Adrenal gland (tissue), 12 donors: Measurements from ENCODE around the gene TCF7L1. TPM values are rescaled to one million over a fixed set of nuclear protein-coding genes. Genes with fewer than 3 reads are reported as not detected.
A peak's percentile ranks its signal among the peaks of the same experiment; 100 is the strongest.

Source experiments
- DNase-seq, 7 donors: peaks; one replicate each; pipeline ENCODE4 v3.0.0-alpha.2; 2019 to 2020
- H3K27ac ChIP-seq, 5 donors: fragments of 200-600 bp; sonication (generic) in 4 of 5; 1 replicate in 3 of 5; 2 replicates in 2 of 5; pipeline versions ENCODE4 v1.5.1 to v1.8.0; 2016 to 2020; ENCODE audit warnings: mild to moderate bottlenecking in 1 of 5
- H3K27me3 ChIP-seq: fragments of 200-600 bp; 2 replicates; pipeline ENCODE4 v1.8.0; 2021
- H3K36me3 ChIP-seq, 2 donors: fragments of 200-600 bp; replicated peaks in 1 of 2; 1 replicate in 1 of 2; 2 replicates in 1 of 2; pipeline versions ENCODE4 v1.5.1 to v1.8.0; 2018 to 2022
- H3K4me1 ChIP-seq, 2 donors: fragments of 200-600 bp; replicated peaks in 1 of 2; 1 replicate in 1 of 2; 2 replicates in 1 of 2; pipeline versions ENCODE4 v1.5.1 to v1.8.0; 2018 to 2021
- H3K4me3 ChIP-seq, 4 donors: fragments of 200-600 bp; sonication (generic) in 3 of 4; one replicate each; pipeline ENCODE4 v1.5.1; 2016 to 2018
- H3K9me3 ChIP-seq, 3 donors: fragments of 200-600 bp; sonication (generic) in 1 of 3; replicated peaks in 1 of 3; 1 replicate in 2 of 3; 2 replicates in 1 of 3; pipeline versions ENCODE4 v1.5.1 to v1.8.0; 2016 to 2021
- POLR2A ChIP-seq, 2 donors: fragments of 450-650 bp; IDR thresholded peaks; one replicate each; pipeline ENCODE4 v1.6.1; 2017; ENCODE audit warnings: antibody characterized with exemption in 2 of 2, mild to moderate bottlenecking in 2 of 2, moderate library complexity in 1 of 2
- WGBS, 4 donors: extraction: QIAGEN DNeasy Blood & Tissue Kit in 2 of 4; methylation state at CpG; one replicate each; pipeline versions ENCODE4 v1.1.5 to v1.1.7; 2013 to 2017; 5-methylcytosine and 5-hydroxymethylcytosine counted together
- intact Hi-C, 2 donors: fragments of 100-400 bp; cut with DNase I; formaldehyde crosslinking; loops; one replicate each; pipeline versions ENCODE4 v1.14.1 to v1.15.0; 2022 to 2023
- polyA plus RNA-seq, 3 donors: library from polyadenylated mRNA; stranded (reverse); fragments of 200-250 nt in 2 of 3; fragments of 350-450 nt in 1 of 3; fragmentation: Illumina TruSeq in 1 of 3; extraction: RNeasy Lipid Tissue Mini Kit (QIAGEN cat#74804) in 1 of 3; gene quantifications; one replicate each; pipeline ENCODE4 v1.2.3, GENCODE V29; 2013 to 2014
- total RNA-seq, 9 donors: library from RNA; depleted of rRNA in 4 of 9; stranded (reverse); fragments of >200 nt in 4 of 9; fragments of 120-200 nt in 1 of 9; fragmentation: NEBNext Ultra II Directional in 1 of 9; extraction: Animal tissue kit (Norgen Biotek cat#: 25700) in 1 of 9; gene quantifications; one replicate each; pipeline versions ENCODE4 v1.1.0 to v1.2.4, GENCODE V29; 2013 to 2023
- TF ChIP-seq, protein P1 (sequence below), 6 experiments: fragments of 450-650 bp in 4 of 6; fragments of 200-600 bp in 2 of 6; sonication (generic) in 1 of 6; IDR thresholded peaks; 1 replicate in 5 of 6; 2 replicates in 1 of 6; pipeline versions ENCODE4 v1.5.1 to v1.8.0; 2016 to 2021; ENCODE audit warnings: antibody characterized with exemption in 6 of 6, mild to moderate bottlenecking in 2 of 6, moderate library complexity in 1 of 6
- donor health status: healthy with polysubstance abuse.
- donor health status: Bipolar disorder and iron deficiency.
- donor health status: DM: yes; HTN: yes; CAD: no.
- donor health status: DM: no; HTN: no; CAD: no.
- donor health status: DM: no; HTN: no; CAD: no.
- donor health status: DM: yes; HTN: yes; CAD: no.

TCF7L1 gene
- total and polyA plus RNA-seq, 12 donors, result 0.36 to 8.9 (median 3.2) TPM

- Histone ChIP-seq H3K36me3 (no peaks in the 10 kb centered on the region), H3K9me3 (no peaks in the 10 kb centered on the region), H3K4me1 (no peaks in the 10 kb centered on the region), H3K4me3 (no peak overlapping the region), H3K27ac (no peak overlapping the region), H3K27me3 (no peaks in the 10 kb centered on the region)
- peak in 1 of 7 donors; percentile 45 for DNase-seq
- 51 to 57% (median 53%) methylated on average over 16 to 18 of the region's 18 CpGs for WGBS, 4 donors
- intact Hi-C loops, result no loop called here
- no peak for TF ChIP-seq POLR2A (IDR thresholded peaks at IDR 0.05)
- TF ChIP-seq, protein P1, sequence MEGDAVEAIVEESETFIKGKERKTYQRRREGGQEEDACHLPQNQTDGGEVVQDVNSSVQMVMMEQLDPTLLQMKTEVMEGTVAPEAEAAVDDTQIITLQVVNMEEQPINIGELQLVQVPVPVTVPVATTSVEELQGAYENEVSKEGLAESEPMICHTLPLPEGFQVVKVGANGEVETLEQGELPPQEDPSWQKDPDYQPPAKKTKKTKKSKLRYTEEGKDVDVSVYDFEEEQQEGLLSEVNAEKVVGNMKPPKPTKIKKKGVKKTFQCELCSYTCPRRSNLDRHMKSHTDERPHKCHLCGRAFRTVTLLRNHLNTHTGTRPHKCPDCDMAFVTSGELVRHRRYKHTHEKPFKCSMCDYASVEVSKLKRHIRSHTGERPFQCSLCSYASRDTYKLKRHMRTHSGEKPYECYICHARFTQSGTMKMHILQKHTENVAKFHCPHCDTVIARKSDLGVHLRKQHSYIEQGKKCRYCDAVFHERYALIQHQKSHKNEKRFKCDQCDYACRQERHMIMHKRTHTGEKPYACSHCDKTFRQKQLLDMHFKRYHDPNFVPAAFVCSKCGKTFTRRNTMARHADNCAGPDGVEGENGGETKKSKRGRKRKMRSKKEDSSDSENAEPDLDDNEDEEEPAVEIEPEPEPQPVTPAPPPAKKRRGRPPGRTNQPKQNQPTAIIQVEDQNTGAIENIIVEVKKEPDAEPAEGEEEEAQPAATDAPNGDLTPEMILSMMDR (IDR thresholded peaks at IDR 0.05), result no peak
These were observed 82.5 kb downstream of the TCF7L1 start for GRCh38 chr2:85215448-85216401.

- 64 to 81% (median 73%) methylated on average over 4 of the region's 4 CpGs for WGBS, 4 donors
- no peaks in the 10 kb centered on the region for H3K36me3 ChIP-seq
- H3K4me1 ChIP-seq, result no peaks in the 10 kb centered on the region
- no peak overlapping the region for H3K4me3 ChIP-seq
- DNase-seq, result no peak
- intact Hi-C loops, result no loop called here
- no peaks in the 10 kb centered on the region for H3K9me3 ChIP-seq
- no peak overlapping the region for H3K27ac ChIP-seq
- no peaks in the 10 kb centered on the region for H3K27me3 ChIP-seq
- TF ChIP-seq, protein P1 (IDR thresholded peaks at IDR 0.05), result no peak
- TF ChIP-seq POLR2A (IDR thresholded peaks at IDR 0.05), result no peak
These were observed 83.7 kb downstream of the TCF7L1 start for GRCh38 chr2:85216927-85217326.

DNA sequence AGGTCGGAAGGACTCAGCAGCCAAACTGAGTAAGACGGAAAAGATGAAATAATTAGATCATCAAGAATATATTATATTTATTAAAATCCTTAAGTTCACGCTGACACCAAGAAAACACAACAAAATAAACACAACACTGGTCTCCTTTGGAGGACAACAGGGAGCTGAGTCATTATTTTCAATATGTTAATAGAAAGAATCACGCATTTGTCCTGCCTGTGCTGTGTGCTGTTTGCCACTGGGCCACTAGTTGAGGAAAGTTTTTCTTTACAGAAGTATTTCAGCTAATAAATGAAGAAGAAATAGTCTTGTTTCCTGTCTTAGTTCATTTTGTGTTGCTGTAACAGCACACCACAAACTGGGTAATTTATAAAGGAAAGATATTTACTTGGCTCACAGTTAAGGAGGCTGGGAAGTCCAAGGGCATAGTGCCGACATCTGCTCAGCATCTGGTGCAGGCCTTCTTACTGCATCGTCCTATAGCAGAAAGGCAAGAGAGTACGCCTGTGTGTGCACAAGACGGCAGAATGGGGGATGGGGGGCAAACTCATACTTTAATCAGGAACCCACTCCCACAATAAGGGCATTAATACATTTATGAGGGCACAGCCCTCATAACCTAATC is 88.0 kb downstream of the TCF7L1 start:
- intact Hi-C loops, result no loop called here
- no peaks in the 10 kb centered on the region for H3K27me3 ChIP-seq
- H3K27ac ChIP-seq, result no peak overlapping the region
- H3K9me3 ChIP-seq, result no peaks in the 10 kb centered on the region
- H3K4me3 ChIP-seq, result no peak overlapping the region
- no peak for TF ChIP-seq POLR2A (IDR thresholded peaks at IDR 0.05)
- TF ChIP-seq, protein P1 (IDR thresholded peaks at IDR 0.05), result no peak
- no peaks in the 10 kb centered on the region for H3K36me3 ChIP-seq
- no peaks in the 10 kb centered on the region for H3K4me1 ChIP-seq
- 73 to 77% (median 75%) methylated on average over 8 of the region's 8 CpGs for WGBS, 4 donors
- DNase-seq, result no peak

GRCh38 chr2:85222792-85223191 is 89.6 kb downstream of the TCF7L1 start:
- intact Hi-C loops, result no loop called here
- Histone ChIP-seq H3K9me3 (no peaks in the 10 kb centered on the region), H3K27ac (no peak overlapping the region), H3K4me3 (no peak overlapping the region), H3K27me3 (no peaks in the 10 kb centered on the region), H3K36me3 (no peaks in the 10 kb centered on the region), H3K4me1 (no peaks in the 10 kb centered on the region)
- DNase-seq, result no peak
- 61 to 74% (median 62%) methylated on average over 3 of the region's 3 CpGs for WGBS, 4 donors
- no peak for TF ChIP-seq POLR2A (IDR thresholded peaks at IDR 0.05)
- TF ChIP-seq, protein P1 (IDR thresholded peaks at IDR 0.05), result no peak
